Neural crest cell (in vitro differentiated cells): ENCODE data around the gene LRRC10. TPM values are rescaled to one million over a fixed set of nuclear protein-coding genes. Genes with fewer than 3 reads are reported as not detected.

Experiments used
- DNase-seq: peaks from one replicate; pipeline ENCODE4 v3.0.0; 2021; ENCODE audit warnings: low read depth, mixed read lengths, low spot score
- H3K27ac Mint-ChIP-seq: one replicate; pipeline ENCODE4 v1.8.0; 2021; ENCODE audit warnings: mild to moderate bottlenecking, mixed read lengths; ENCODE audit not compliant: unreplicated experiment
- H3K27me3 Mint-ChIP-seq: 2 replicates; pipeline ENCODE4 v1.8.0; 2021; ENCODE audit warnings: low read depth, mild to moderate bottlenecking, mixed read lengths
- H3K36me3 Mint-ChIP-seq: 2 replicates; pipeline ENCODE4 v1.8.0; 2021; ENCODE audit warnings: low read depth, mild to moderate bottlenecking, mixed read lengths
- H3K4me1 Mint-ChIP-seq: 2 replicates; pipeline ENCODE4 v1.8.0; 2021; ENCODE audit warnings: mixed read lengths
- H3K4me3 Mint-ChIP-seq: one replicate; pipeline ENCODE4 v1.8.0; 2021; ENCODE audit warnings: mild to moderate bottlenecking, mixed read lengths
- H3K9me3 Mint-ChIP-seq: 2 replicates; pipeline ENCODE4 v1.8.0; 2021; ENCODE audit warnings: mixed read lengths
- CTCF ChIP-seq: fragments of 200-600 bp; sonication (generic); conservative IDR thresholded peaks from 2 replicates; pipeline ENCODE4 v1.5.0; 2021; ENCODE audit warnings: antibody characterized with exemption, mild to moderate bottlenecking
- microRNA-seq: library from miRNA; unstranded; fragments of <30 nt; microRNA quantifications from one replicate; pipeline ENCODE4, GENCODE V29; 2020
- total RNA-seq: library from RNA; stranded (reverse); gene quantifications from 2 replicates; pipeline ENCODE4 v1.2.1, GENCODE V29; 2021

LRRC10 gene
- total RNA-seq, 1 donor from 2014 or later: not detected

GRCh38 chr12:69566603-69567002 lies 44.1 kb downstream of the LRRC10 start:
- Mint-ChIP-seq H3K9me3 (no peaks in the 10 kb centered on the region), H3K27me3 (no peaks in the 10 kb centered on the region), H3K4me1 (no peaks in the 10 kb centered on the region), H3K36me3 (no peaks in the 10 kb centered on the region), H3K27ac (no peak overlapping the region), H3K4me3 (no peak overlapping the region)
- peak; percentile 34 for TF ChIP-seq CTCF
- DNase-seq: no peak

GRCh38 chr12:69563166-69563762 lies 47.4 kb downstream of the LRRC10 start:
- Mint-ChIP-seq H3K4me1 (no peaks in the 10 kb centered on the region), H3K9me3 (no peaks in the 10 kb centered on the region)

More at GRCh38 chr12:69563166-69563762, 47.4 kb downstream of the LRRC10 start:
- Mint-ChIP-seq H3K36me3 (no peaks in the 10 kb centered on the region), H3K4me3 (no peak overlapping the region), H3K27ac (no peak overlapping the region), H3K27me3 (no peaks in the 10 kb centered on the region)
- DNase-seq: no peak
- TF ChIP-seq CTCF: no peak

Small RNAs within 50 kb of the gene (microRNA-seq; reads per million reads assigned to microRNA genes)
- gene MIR3913-1: not detected
- not detected for gene MIR3913-2

Other genes with a start within 250 kb of the LRRC10 start
- 31.4 and 39.2 TPM in 2 replicates for gene FRS2, start 140.5 kb downstream of the LRRC10 start, total RNA-seq
- gene CCT2, start 25.4 kb downstream of the LRRC10 start, total RNA-seq: 388 and 392 TPM in 2 replicates
- gene BEST3, start 88.4 kb upstream of the LRRC10 start, total RNA-seq: not detected in 2 replicates
- gene RAB3IP, start 128.0 kb upstream of the LRRC10 start, total RNA-seq: 24.0 and 28.6 TPM in 2 replicates
- gene MYRFL, start 214.3 kb upstream of the LRRC10 start, total RNA-seq: 0.39 and 0.42 TPM in 2 replicates